Mesendoderm (in vitro differentiated cells): ENCODE data around the gene NPHS1.
A peak's percentile ranks its signal among the peaks of the same experiment; 100 is the strongest.

ENCODE experiments used
- DNase-seq: peaks from one replicate; pipeline ENCODE4 v3.0.0; 2013
- H2AK5ac ChIP-seq: 2 replicates; pipeline ENCODE4 v1.6.1; 2013; ENCODE audit warnings: low read length, inconsistent platforms
- H2BK120ac ChIP-seq: 2 replicates; pipeline ENCODE4 v1.6.1; 2013; ENCODE audit warnings: low read depth, mild to moderate bottlenecking, low read length, moderate library complexity, mixed read lengths
- H2BK15ac ChIP-seq: replicated peaks from 2 replicates; pipeline ENCODE4 v1.6.1; 2013; ENCODE audit warnings: low read depth, mild to moderate bottlenecking, moderate library complexity
- H2BK5ac ChIP-seq: 2 replicates; pipeline ENCODE4 v1.6.1; 2013; ENCODE audit warnings: low read length, inconsistent platforms
- H3K18ac ChIP-seq: 2 replicates; pipeline ENCODE4 v1.6.1; 2013; ENCODE audit warnings: mild to moderate bottlenecking, low read length, mixed read lengths
- H3K23ac ChIP-seq: one replicate; pipeline ENCODE4 v1.6.1; 2013; ENCODE audit warnings: low read length
- H3K27ac ChIP-seq: 2 replicates; pipeline ENCODE4 v1.5.1; 2013; ENCODE audit warnings: low read depth, mild to moderate bottlenecking, inconsistent platforms, low read length, moderate library complexity
- H3K27me3 ChIP-seq: 2 replicates; pipeline ENCODE4 v1.6.1; 2013; ENCODE audit warnings: low read length, control low read depth, mild to moderate bottlenecking, inconsistent platforms; ENCODE audit not compliant: insufficient read depth, poor library complexity
- H3K36me3 ChIP-seq: 2 replicates; pipeline ENCODE4 v1.6.1; 2013; ENCODE audit warnings: low read length, inconsistent platforms; ENCODE audit not compliant: control insufficient read depth, insufficient read depth
- H3K4ac ChIP-seq: one replicate; pipeline ENCODE4 v1.6.1; 2013; ENCODE audit warnings: low read depth, mild to moderate bottlenecking, low read length, moderate library complexity
- H3K4me1 ChIP-seq: 2 replicates; pipeline ENCODE4 v1.6.1; 2013; ENCODE audit warnings: low read depth, low read length, inconsistent platforms; ENCODE audit not compliant: control insufficient read depth
- H3K4me2 ChIP-seq: 2 replicates; pipeline ENCODE4 v1.6.1; 2013; ENCODE audit warnings: low read length
- H3K4me3 ChIP-seq: 2 replicates; pipeline ENCODE4 v1.5.1; 2013; ENCODE audit warnings: mild to moderate bottlenecking, low read length
- H3K56ac ChIP-seq: one replicate; pipeline ENCODE4 v1.6.1; 2013; ENCODE audit warnings: low read length
- H3K79me1 ChIP-seq: 2 replicates; pipeline ENCODE4 v1.6.1; 2013; ENCODE audit warnings: low read length, inconsistent platforms
- H3K79me2 ChIP-seq: 2 replicates; pipeline ENCODE4 v1.6.1; 2013; ENCODE audit warnings: mild to moderate bottlenecking, low read length; ENCODE audit not compliant: control insufficient read depth, insufficient read depth
- H3K9ac ChIP-seq: 2 replicates; pipeline ENCODE4 v1.6.1; 2013; ENCODE audit warnings: low read length, inconsistent platforms
- H4K5ac ChIP-seq: one replicate; pipeline ENCODE4 v1.6.1; 2013; ENCODE audit warnings: low read length
- H4K8ac ChIP-seq: one replicate; pipeline ENCODE4 v1.6.1; 2013; ENCODE audit warnings: low read depth, mild to moderate bottlenecking, control low read depth, low read length, moderate library complexity
- WGBS: extraction: QIAGEN DNeasy Blood & Tissue Kit; methylation state at CpG from one replicate; pipeline ENCODE4 v1.1.7; 2013; ENCODE audit warnings: low lambda C conversion rate, missing lambda C conversion rate; ENCODE audit not compliant: insufficient coverage; ENCODE audit errors: extremely low coverage; 5-methylcytosine and 5-hydroxymethylcytosine counted together

The NPHS1 gene

DNA sequence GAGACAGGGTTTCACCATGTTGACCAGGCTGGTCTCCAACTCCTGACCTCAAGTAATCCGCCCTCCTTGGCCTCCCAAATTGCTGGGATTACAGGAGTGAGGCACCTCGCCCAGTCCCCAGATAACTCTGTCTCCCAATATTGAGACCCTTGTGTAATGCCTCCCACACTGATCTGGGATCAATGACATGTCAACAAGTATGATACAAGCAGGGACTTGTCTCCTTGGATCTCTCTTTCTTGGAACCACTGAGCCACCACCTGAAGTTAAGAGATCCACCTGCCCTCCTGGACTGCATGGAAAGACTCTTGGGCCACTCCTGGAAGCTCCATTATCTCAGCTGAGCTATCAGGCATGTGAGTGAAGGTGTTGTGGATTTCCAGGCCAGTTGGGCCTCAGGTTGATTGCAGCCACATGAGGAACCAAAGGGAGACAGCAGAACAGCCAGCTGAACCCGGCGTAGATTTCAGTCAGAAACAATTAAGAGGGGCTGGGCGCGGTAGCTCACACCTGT lies 33.0 kb upstream of the NPHS1 start:
- Histone ChIP-seq H3K79me1 (no peaks in the 10 kb centered on the region), H3K9ac (no peak overlapping the region)
- WGBS: no CpG with 5 or more reads among the region's 6 CpGs

DNA sequence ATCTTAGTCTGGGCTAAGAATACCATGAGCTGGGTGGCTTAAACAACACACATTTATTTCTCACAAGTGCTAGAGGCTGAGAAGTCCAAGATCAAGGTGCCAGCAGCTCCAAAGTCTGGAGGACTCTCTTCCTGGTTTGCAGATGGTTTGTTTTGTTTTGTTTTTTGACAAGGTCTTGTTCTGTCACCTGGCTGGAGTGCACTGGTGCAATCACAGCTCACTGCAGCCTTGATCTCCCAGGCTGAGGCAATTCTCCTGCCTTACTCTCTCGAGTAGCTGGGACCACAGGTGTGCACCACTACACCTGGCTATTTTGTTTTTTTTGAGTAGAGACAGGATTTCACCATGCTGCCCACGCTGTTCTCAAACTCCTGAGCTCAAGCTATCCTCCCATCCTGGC lies 31.6 kb upstream of the NPHS1 start:
- no peak overlapping the region for H4K8ac ChIP-seq
- no peak overlapping the region for H3K56ac ChIP-seq
- H3K23ac ChIP-seq: no peak overlapping the region
- H3K36me3 ChIP-seq: peaks cover 6% of the 10 kb centered on the region
- no peak overlapping the region for H3K18ac ChIP-seq
- no peaks in the 10 kb centered on the region for H3K79me1 ChIP-seq
- H2BK15ac ChIP-seq: no peak overlapping the region
- no peak for DNase-seq
- H3K4me1 ChIP-seq: no peaks in the 10 kb centered on the region
- no peaks in the 10 kb centered on the region for H3K79me2 ChIP-seq
- no peak overlapping the region for H4K5ac ChIP-seq
- no peak overlapping the region for H3K4ac ChIP-seq
- no peak overlapping the region for H2BK5ac ChIP-seq
- H3K4me2 ChIP-seq: no peak overlapping the region
- no peak overlapping the region for H3K27ac ChIP-seq
- H3K9ac ChIP-seq: no peak overlapping the region
- no peak overlapping the region for H2BK120ac ChIP-seq
- H3K4me3 ChIP-seq: no peak overlapping the region
- H3K27me3 ChIP-seq: no peaks in the 10 kb centered on the region
- no CpG with 5 or more reads among the region's 2 CpGs for WGBS
- no peak overlapping the region for H2AK5ac ChIP-seq

More for the DNA sequence above, 33.0 kb upstream of the NPHS1 start:
- Histone ChIP-seq H3K36me3 (peaks cover 10% of the 10 kb centered on the region), H2AK5ac (no peak overlapping the region), H2BK120ac (no peak overlapping the region), H3K4me2 (no peak overlapping the region), H3K4me3 (no peak overlapping the region), H3K4me1 (no peaks in the 10 kb centered on the region), H3K18ac (no peak overlapping the region), H3K27me3 (no peaks in the 10 kb centered on the region), H3K56ac (no peak overlapping the region), H4K5ac (no peak overlapping the region), H3K27ac (no peak overlapping the region), H3K79me2 (no peaks in the 10 kb centered on the region), H2BK5ac (no peak overlapping the region), H2BK15ac (no peak overlapping the region), H3K23ac (no peak overlapping the region), H3K4ac (no peak overlapping the region), H4K8ac (no peak overlapping the region)
- no peak for DNase-seq

DNA sequence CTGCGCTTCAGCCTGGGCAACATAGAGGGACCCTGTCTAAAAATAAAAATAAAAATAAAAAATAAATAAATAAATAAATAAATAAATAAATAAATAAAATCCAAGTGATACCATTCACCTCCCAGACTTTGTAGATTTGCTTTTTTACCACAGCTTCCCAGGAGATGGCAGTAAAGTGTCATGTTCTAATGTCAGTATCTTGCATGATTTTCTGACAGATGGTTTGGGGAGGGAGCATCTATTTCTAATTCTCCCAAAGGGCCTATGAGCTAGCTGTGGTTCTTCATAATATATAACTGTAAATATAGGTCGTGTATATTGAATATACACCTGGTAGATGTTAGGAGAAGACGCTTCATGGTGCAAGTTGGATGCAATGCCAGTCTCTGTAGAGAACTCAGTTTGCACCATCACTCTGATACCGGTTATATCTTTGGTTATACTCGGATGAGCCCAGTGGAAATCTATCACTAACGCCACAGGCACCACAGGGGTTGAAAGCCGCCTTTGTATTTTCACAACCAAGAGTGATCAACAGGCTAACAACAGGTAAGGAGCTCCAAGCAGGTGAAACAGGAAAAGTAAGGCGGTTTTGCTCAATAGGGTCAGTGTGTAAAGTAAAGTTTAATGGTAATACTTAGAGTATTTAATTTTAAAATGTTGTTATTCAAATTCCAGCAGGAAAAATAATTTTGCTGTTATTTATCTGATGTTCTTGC lies 30.0 kb upstream of the NPHS1 start:
- Histone ChIP-seq H3K27ac (no peak overlapping the region), H4K5ac (no peak overlapping the region), H3K36me3 (no peaks in the 10 kb centered on the region), H3K18ac (no peak overlapping the region), H3K79me1 (no peaks in the 10 kb centered on the region), H2BK120ac (no peak overlapping the region), H4K8ac (no peak overlapping the region), H3K9ac (no peak overlapping the region), H2BK15ac (no peak overlapping the region), H3K4me1 (no peaks in the 10 kb centered on the region), H3K4ac (no peak overlapping the region), H2AK5ac (no peak overlapping the region), H3K23ac (no peak overlapping the region), H2BK5ac (no peak overlapping the region), H3K27me3 (no peaks in the 10 kb centered on the region), H3K4me2 (no peak overlapping the region), H3K56ac (no peak overlapping the region), H3K4me3 (no peak overlapping the region), H3K79me2 (no peaks in the 10 kb centered on the region)
- WGBS: no CpG with 5 or more reads among the region's 8 CpGs
- peak; percentile 74 for DNase-seq

- no peak overlapping the region for H3K27ac ChIP-seq
- no peak overlapping the region for H2AK5ac ChIP-seq
- no peaks in the 10 kb centered on the region for H3K79me2 ChIP-seq
- no peak overlapping the region for H3K4me2 ChIP-seq
- no CpG with 5 or more reads among the region's 28 CpGs for WGBS
- H2BK120ac ChIP-seq: no peak overlapping the region
- H3K4ac ChIP-seq: no peak overlapping the region
- no peak overlapping the region for H3K4me3 ChIP-seq
- H3K4me1 ChIP-seq: no peaks in the 10 kb centered on the region
- DNase-seq: peak; percentile 93
- no peaks in the 10 kb centered on the region for H3K36me3 ChIP-seq
- no peak overlapping the region for H2BK5ac ChIP-seq
- no peaks in the 10 kb centered on the region for H3K27me3 ChIP-seq
- no peaks in the 10 kb centered on the region for H3K79me1 ChIP-seq
- no peak overlapping the region for H3K9ac ChIP-seq
- no peak overlapping the region for H4K5ac ChIP-seq
- H3K56ac ChIP-seq: no peak overlapping the region
- H3K18ac ChIP-seq: no peak overlapping the region
- no peak overlapping the region for H2BK15ac ChIP-seq
- no peak overlapping the region for H4K8ac ChIP-seq
- H3K23ac ChIP-seq: no peak overlapping the region
Measured at GRCh38 chr19:35879770-35880317, 27.5 kb upstream of the NPHS1 start.

DNA sequence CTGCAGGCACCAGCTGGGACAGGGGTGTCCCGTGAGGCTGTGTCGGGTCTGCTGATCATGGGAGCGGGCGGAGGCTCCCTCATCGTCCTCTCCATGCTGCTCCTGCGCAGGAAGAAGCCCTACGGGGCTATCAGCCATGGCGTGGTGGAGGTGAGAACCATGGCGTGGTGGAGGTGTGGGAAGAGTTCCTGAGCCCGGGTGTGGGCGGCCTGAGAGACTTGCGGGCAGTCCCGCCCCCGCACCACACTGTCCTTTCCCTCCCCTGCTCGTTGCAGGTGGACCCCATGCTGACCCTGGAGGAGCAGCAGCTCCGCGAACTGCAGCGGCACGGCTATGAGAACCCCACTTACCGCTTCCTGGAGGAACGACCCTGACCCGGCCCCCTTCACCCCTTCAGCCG lies 26.8 kb upstream of the NPHS1 start:
- Histone ChIP-seq H3K23ac (no peak overlapping the region), H3K56ac (no peak overlapping the region), H2BK5ac (no peak overlapping the region), H3K4ac (no peak overlapping the region), H3K4me1 (no peaks in the 10 kb centered on the region), H3K18ac (no peak overlapping the region), H4K8ac (no peak overlapping the region), H3K27me3 (no peaks in the 10 kb centered on the region), H3K79me1 (no peaks in the 10 kb centered on the region), H2AK5ac (no peak overlapping the region), H3K4me3 (no peak overlapping the region), H3K27ac (no peak overlapping the region), H2BK120ac (no peak overlapping the region), H2BK15ac (no peak overlapping the region), H3K9ac (no peak overlapping the region), H3K4me2 (no peak overlapping the region), H3K79me2 (no peaks in the 10 kb centered on the region), H4K5ac (no peak overlapping the region), H3K36me3 (no peaks in the 10 kb centered on the region)
- DNase-seq: no peak
- no CpG with 5 or more reads among the region's 23 CpGs for WGBS
